IMR-90 (cell line): ENCODE results near the gene IFNA4. TPM values are rescaled to one million over a fixed set of nuclear protein-coding genes. Genes with fewer than 3 reads are reported as not detected.
"Not testable (repeated sequence)": the region's sequence is repeated elsewhere in the genome, so short reads cannot be mapped to it uniquely, and the experiment has no call there.

Experiments used
- ATAC-seq: fragments of 200-7000 bp; cut with Tn5 transposase; 2 replicates; pipeline ENCODE4 v1.9.1; 2020; ENCODE audit warnings: low read depth, mild to moderate bottlenecking, moderate library complexity
- BruUV-seq: library from RNA; stranded (reverse); fragments of 400-500 nt; replicated peaks from 2 replicates; lab custom pipeline; 2021; lab: Mats Ljungman, UMichigan
- CTCF ChIA-PET: fragments of 300-600 bp; formaldehyde crosslinking; extraction: SDS; loops from one replicate; lab custom pipeline; 2021; ENCODE audit warnings: antibody characterized with exemption; lab: Yijun Ruan, JAX
- POLR2A ChIA-PET: fragments of 300-600 bp; sonication (Branson Sonifier 250); formaldehyde crosslinking; loops from one replicate; lab custom pipeline; 2022; ENCODE audit warnings: antibody characterized with exemption; ENCODE audit not compliant: unreplicated experiment; lab: Charles Lee
- DNase-seq: peaks from one replicate; pipeline ENCODE4 v3.0.0; 2013
- H2AFZ ChIP-seq: replicated peaks from 2 replicates; pipeline ENCODE3; 2013; ENCODE audit warnings: low read length, mild to moderate bottlenecking; ENCODE audit not compliant: poor library complexity
- H2AK5ac ChIP-seq: 2 replicates; pipeline ENCODE4 v1.6.1; 2013; ENCODE audit warnings: low read depth, low read length, inconsistent platforms
- H2AK9ac ChIP-seq: replicated peaks from 2 replicates; pipeline ENCODE3; 2013; ENCODE audit warnings: mild to moderate bottlenecking, low read depth, low read length, moderate library complexity; ENCODE audit not compliant: poor library complexity
- H2BK120ac ChIP-seq: 2 replicates; pipeline ENCODE4 v1.6.1; 2013; ENCODE audit warnings: low read depth, low read length, inconsistent platforms
- H2BK15ac ChIP-seq: 3 replicates; pipeline ENCODE4 v1.6.1; 2013; ENCODE audit warnings: low read depth, low read length, inconsistent platforms
- H2BK20ac ChIP-seq: 2 replicates; pipeline ENCODE4 v1.6.1; 2013; ENCODE audit warnings: low read depth, mild to moderate bottlenecking, inconsistent platforms, low read length, moderate library complexity
- H2BK5ac ChIP-seq: 2 replicates; pipeline ENCODE4 v1.6.1; 2013; ENCODE audit warnings: mild to moderate bottlenecking, low read depth, low read length, inconsistent platforms; ENCODE audit not compliant: poor library complexity, severe bottlenecking
- H3K14ac ChIP-seq: replicated peaks from 2 replicates; pipeline ENCODE4 v1.6.1; 2013; ENCODE audit warnings: low read depth, low read length, inconsistent platforms
- H3K18ac ChIP-seq: 2 replicates; pipeline ENCODE4 v1.6.1; 2013; ENCODE audit warnings: low read depth, low read length, control low read depth
- H3K23ac ChIP-seq: 2 replicates; pipeline ENCODE4 v1.6.1; 2013; ENCODE audit warnings: low read depth, low read length, inconsistent platforms
- H3K27ac ChIP-seq: 2 replicates; pipeline ENCODE4 v1.5.1; 2013; ENCODE audit warnings: mild to moderate bottlenecking, control low read depth, low read length; ENCODE audit not compliant: insufficient read depth
- H3K27me3 ChIP-seq: 2 replicates; pipeline ENCODE4 v1.6.1; 2013; ENCODE audit warnings: low read length; ENCODE audit not compliant: control insufficient read depth, insufficient read depth
- H3K36me3 ChIP-seq: 2 replicates; pipeline ENCODE4 v1.6.1; 2013; ENCODE audit warnings: low read length, mixed read lengths; ENCODE audit not compliant: control insufficient read depth, insufficient read depth
- H3K4ac ChIP-seq: 2 replicates; pipeline ENCODE4 v1.6.1; 2013; ENCODE audit warnings: low read depth, low read length, inconsistent platforms
- H3K4me1 ChIP-seq: 2 replicates; pipeline ENCODE4 v1.6.1; 2013; ENCODE audit warnings: low read length, mixed read lengths; ENCODE audit not compliant: control insufficient read depth, insufficient read depth
- H3K4me2 ChIP-seq: 2 replicates; pipeline ENCODE4 v1.6.1; 2013; ENCODE audit warnings: low read depth, mild to moderate bottlenecking, control low read depth, low read length, moderate library complexity
- H3K4me3 ChIP-seq: 2 replicates; pipeline ENCODE4 v1.5.1; 2013; ENCODE audit warnings: low read depth, mild to moderate bottlenecking, control low read depth, low read length, moderate library complexity; ENCODE audit not compliant: insufficient read depth
- H3K56ac ChIP-seq: 2 replicates; pipeline ENCODE4 v1.6.1; 2013; ENCODE audit warnings: low read length, inconsistent platforms; ENCODE audit not compliant: insufficient read depth; ENCODE audit errors: extremely low read depth
- H3K79me1 ChIP-seq, 2 experiments: 2 replicates each; pipeline ENCODE4 v1.6.1; 2013; ENCODE audit warnings: low read length in 2 of 2, inconsistent platforms in 1 of 2, low read depth in 1 of 2
- H3K9ac ChIP-seq: 2 replicates; pipeline ENCODE4 v1.6.1; 2013; ENCODE audit warnings: low read depth, low read length, control low read depth
- H3K9me1 ChIP-seq: 2 replicates; pipeline ENCODE4 v1.6.1; 2013; ENCODE audit warnings: low read length, inconsistent platforms; ENCODE audit not compliant: insufficient read depth
- H3K9me3 ChIP-seq: 2 replicates; pipeline ENCODE4 v1.6.1; 2013; ENCODE audit warnings: low read length; ENCODE audit not compliant: control insufficient read depth, insufficient read depth
- H4K20me1 ChIP-seq: 2 replicates; pipeline ENCODE4 v1.6.1; 2013; ENCODE audit warnings: low read length, inconsistent platforms; ENCODE audit not compliant: insufficient read depth
- H4K5ac ChIP-seq: 2 replicates; pipeline ENCODE4 v1.6.1; 2013; ENCODE audit warnings: mild to moderate bottlenecking, low read depth, low read length, control low read depth
- H4K8ac ChIP-seq, 2 experiments: 2 replicates each; pipeline ENCODE4 v1.6.1; 2013; ENCODE audit warnings: low read depth in 2 of 2, low read length in 2 of 2, control low read depth in 1 of 2, inconsistent platforms in 1 of 2
- H4K91ac ChIP-seq: 2 replicates; pipeline ENCODE4 v1.6.1; 2013; ENCODE audit warnings: low read depth, low read length, inconsistent platforms; ENCODE audit not compliant: insufficient read depth
- WGBS, 2 experiments: methylation state at CpG; one replicate each; pipeline versions ENCODE4 v1.1.5 to v1.1.7; 2013; ENCODE audit warnings: missing lambda C conversion rate in 2 of 2; ENCODE audit not compliant: insufficient read length in 1 of 2; ENCODE audit errors: extremely low coverage in 2 of 2; 5-methylcytosine and 5-hydroxymethylcytosine counted together
- dilution Hi-C: fragments of 300-500 bp; cut with HindIII; formaldehyde crosslinking; loops from one replicate; pipeline ENCODE4 v1.14.3; 2018; ENCODE audit warnings: low sequenced_read_pairs; ENCODE audit not compliant: unreplicated experiment
- in situ Hi-C: fragments of 300-500 bp; cut with MboI; formaldehyde crosslinking; loops from 3 replicates; pipeline ENCODE4 v1.14.3; 2019; ENCODE audit warnings: low sequenced_read_pairs, inconsistent platforms, mixed read lengths
- intact Hi-C: fragments of 100-400 bp; cut with micrococcal nuclease; formaldehyde crosslinking; loops from 2 replicates; pipeline ENCODE4 v1.10.0; 2022
- polyA plus RNA-seq, 3 experiments: library from polyadenylated mRNA; depleted of rRNA; stranded (reverse); fragments of >200 nt; gene quantifications; 2 replicates each; pipeline ENCODE4 v1.2.3, GENCODE V29; 2012; ENCODE audit warnings: low replicate concordance in 1 of 3
- total RNA-seq: library from RNA; depleted of rRNA; stranded (reverse); fragments of >200 nt; gene quantifications from 2 replicates; pipeline ENCODE4 v1.2.3, GENCODE V29; 2012

The IFNA4 gene
- total and polyA plus RNA-seq, 2 of the 4 experiments (the other 2 are of a cell fraction), result not detected

GRCh38 chr9:21166560-21166959 is 20.8 kb downstream of the IFNA4 start, which contains the start of gene IFNA21:
Gene IFNA21, minus strand, starts transcription at chr9:21166660. Its CDS starts 48 bp downstream, at chr9:21166612.
- H3K18ac ChIP-seq, H4K91ac ChIP-seq, H2BK20ac ChIP-seq, H2AK9ac ChIP-seq, dilution Hi-C loops, H3K4me1 ChIP-seq, ATAC-seq, POLR2A ChIA-PET, H3K56ac ChIP-seq, BruUV-seq, intact Hi-C loops, H3K4ac ChIP-seq, H2AK5ac ChIP-seq, H2BK120ac ChIP-seq, H4K20me1 ChIP-seq, H3K36me3 ChIP-seq, H4K8ac ChIP-seq, in situ Hi-C loops, CTCF ChIA-PET, H3K9me3 ChIP-seq, H2AFZ ChIP-seq, H3K4me3 ChIP-seq, H3K9ac ChIP-seq, H3K27me3 ChIP-seq, H3K9me1 ChIP-seq, DNase-seq, H2BK5ac ChIP-seq, H3K27ac ChIP-seq, H3K4me2 ChIP-seq, H3K14ac ChIP-seq, H3K23ac ChIP-seq, H4K5ac ChIP-seq, H3K79me1 ChIP-seq, H2BK15ac ChIP-seq: not testable (repeated sequence)
- no CpG with 5 or more reads among the region's 2 CpGs for WGBS, 2 experiments
